K562 (cell line): ENCODE data around the gene ACOX2. TPM values are rescaled to one million over a fixed set of nuclear protein-coding genes. Genes with fewer than 3 reads are reported as not detected.

Experiments used
- CTBP1 ChIP-seq: fragments of 450-650 bp; IDR thresholded peaks from 2 replicates; pipeline ENCODE4 v1.6.1; 2016; ENCODE audit warnings: borderline replicate concordance
- CTCFL ChIP-seq: IDR thresholded peaks from 2 replicates; pipeline ENCODE4 v1.6.1; 2011; ENCODE audit warnings: borderline replicate concordance, low read depth, mild to moderate bottlenecking, moderate library complexity, low read length; ENCODE audit not compliant: insufficient read depth, poor library complexity, severe bottlenecking
- DEAF1 ChIP-seq: fragments of 450-650 bp; formaldehyde crosslinking; IDR thresholded peaks from 2 replicates; pipeline ENCODE4 v1.4.0; 2020; ENCODE audit warnings: mild to moderate bottlenecking, moderate library complexity
- ESRRB ChIP-seq: fragments of 250-450 bp; sonication (Bioruptor Pico); IDR thresholded peaks from 2 replicates; pipeline ENCODE4 v1.5.0; 2020; ENCODE audit warnings: mild to moderate bottlenecking, moderate library complexity, borderline replicate concordance
- MYC ChIP-seq, 2 experiments: fragments of 250-450 bp in 1 of 2; sonication (Bioruptor Pico) in 1 of 2; IDR thresholded peaks; 2 replicates each; pipeline versions ENCODE4 v1.5.1 to v1.6.1; 2012 to 2021; ENCODE audit warnings: low read depth in 2 of 2, borderline replicate concordance in 1 of 2, improper control_type of control experiment in 1 of 2, low read length in 1 of 2, mild to moderate bottlenecking in 1 of 2, moderate library complexity in 1 of 2
- NBN ChIP-seq: fragments of 450-650 bp; IDR thresholded peaks from 2 replicates; pipeline ENCODE4 v1.6.1; 2016; ENCODE audit warnings: low read depth, mild to moderate bottlenecking
- PCBP1 ChIP-seq: fragments of 200-400 bp; formaldehyde crosslinking; IDR thresholded peaks from 2 replicates; pipeline ENCODE4 v1.6.1; 2018; ENCODE audit warnings: mild to moderate bottlenecking, low read depth, low read length; ENCODE audit not compliant: poor library complexity, severe bottlenecking
- POLR2AphosphoS2 ChIP-seq: IDR thresholded peaks from 2 replicates; pipeline ENCODE4 v1.6.1; 2012; ENCODE audit warnings: low read length, improper control_type of control experiment
- RAD51 ChIP-seq: fragments of 450-650 bp; IDR thresholded peaks from 2 replicates; pipeline ENCODE4 v1.7.1; 2016; ENCODE audit warnings: low read depth, mild to moderate bottlenecking, borderline replicate concordance
- RB1 ChIP-seq: fragments of 450-650 bp; IDR thresholded peaks from 2 replicates; pipeline ENCODE4 v1.6.1; 2017; ENCODE audit warnings: low read depth, mild to moderate bottlenecking
- RBM22 ChIP-seq: fragments of 200-400 bp; formaldehyde crosslinking; IDR thresholded peaks from 2 replicates; pipeline ENCODE4 v1.6.1; 2018; ENCODE audit warnings: low read length, low read depth; ENCODE audit not compliant: poor library complexity, severe bottlenecking
- STAG1 ChIP-seq: sonication (generic); formaldehyde crosslinking; IDR thresholded peaks from 2 replicates; pipeline ENCODE4 v1.5.0; 2020; ENCODE audit warnings: missing genetic modification reagents, borderline replicate concordance
- TGIF2 ChIP-seq: sonication (generic); formaldehyde crosslinking; IDR thresholded peaks from 2 replicates; pipeline ENCODE4 v1.8.1; 2022; ENCODE audit warnings: mild to moderate bottlenecking, missing genetic modification reagents, moderate library complexity
- USF2 ChIP-seq: sonication (generic); formaldehyde crosslinking; IDR thresholded peaks from 2 replicates; pipeline ENCODE4 v1.5.0; 2020; ENCODE audit warnings: missing genetic modification reagents
- ZNF518B ChIP-seq: fragments of 250-450 bp; sonication (Bioruptor Pico); IDR thresholded peaks from 2 replicates; pipeline ENCODE4 v1.5.0; 2021; ENCODE audit warnings: mild to moderate bottlenecking, moderate library complexity
- ZNF740 ChIP-seq, 3 experiments: fragments of 200-800 bp in 1 of 3; sonication (Bioruptor generic) in 1 of 3; sonication (generic) in 1 of 3; formaldehyde crosslinking in 1 of 3; IDR thresholded peaks; 2 replicates each; pipeline versions ENCODE4 v1.6.1 to v1.8.0; 2016 to 2022; ENCODE audit warnings: mild to moderate bottlenecking in 2 of 3, missing compliant biosample characterization in 2 of 3, missing genetic modification characterization in 2 of 3, missing genetic modification reagents in 1 of 3
- polyA plus RNA-seq, 8 experiments: library from polyadenylated mRNA; depleted of rRNA in 4 of 8; stranded (reverse) in 5 of 8; unstranded in 3 of 8; fragments of >200 nt; fragmentation: Nextera tagmentation in 2 of 8; fragmentation: Illumina TruSeq in 1 of 8; extraction: Ambion mirVana in 2 of 8; extraction: Trizol in 1 of 8; gene quantifications; 2 replicates each; pipeline versions ENCODE4 v1.2.1 to v1.2.3, GENCODE V29; 2011 to 2014; ENCODE audit warnings: inconsistent platforms in 1 of 8, missing spikeins in 1 of 8
- total RNA-seq, 7 experiments: library from RNA; depleted of rRNA in 6 of 7; stranded (reverse); fragments of >200 nt in 6 of 7; fragmentation: Illumina TruSeq in 2 of 7; extraction: Trizol in 2 of 7; gene quantifications; 2 replicates each; pipeline versions ENCODE4 v1.2.1 to v1.2.3, GENCODE V29; 2011 to 2021; ENCODE audit warnings: low replicate concordance in 1 of 7

The ACOX2 gene
- total and polyA plus RNA-seq, 9 of the 15 experiments (the other 6 are each of a cell fraction or from before 2014, with no cell fraction given), result 0.15 TPM; not detected in 8

- no peak for TF ChIP-seq ZNF518B (CRISPR knock-in tag)
- no peak for TF ChIP-seq RBM22
- no peak for TF ChIP-seq POLR2AphosphoS2
- no peak for TF ChIP-seq TGIF2 (CRISPR knock-in tag)
- TF ChIP-seq RAD51, result peak; percentile 37
- TF ChIP-seq DEAF1 (CRISPR knock-in tag), result no peak
- 0 out of 2 replicates have a peak, but pooled peaks have one; percentile 33 for TF ChIP-seq MYC (IDR thresholded peaks at IDR 0.05; ENCODE audit: low read depth, low read length)
- TF ChIP-seq MYC (CRISPR knock-in tag; IDR thresholded peaks at IDR 0.05; ENCODE audit: borderline replicate concordance, low read depth), result no peak
- no peak for TF ChIP-seq ESRRB (CRISPR knock-in tag)
- no peak for TF ChIP-seq STAG1 (CRISPR knock-in tag)
- 0 out of 2 replicates have a peak, but pooled peaks have one; percentile 10 for TF ChIP-seq RB1
- no peak for TF ChIP-seq NBN
- peak; percentile 34; the same call in 1 of the 2 replicates for TF ChIP-seq CTBP1
- peak; percentile 91 for TF ChIP-seq CTCFL
- no peak for TF ChIP-seq ZNF740 (CRISPR knock-in tag; IDR thresholded peaks at IDR 0.05)
- TF ChIP-seq ZNF740 (tag; IDR thresholded peaks at IDR 0.05), result no peak
- TF ChIP-seq PCBP1, result no peak
- TF ChIP-seq USF2 (CRISPR knock-in tag), result peak; percentile 57; the same call in 1 of the 2 replicates
Observed at GRCh38 chr3:58463181-58463941, 73.6 kb downstream of the ACOX2 start (continued).
